Activated T-cell treated with anti-CD3 and anti-CD28 coated beads for 1 hour (primary cell): ENCODE data around the gene IGSF3.

ENCODE experiments used
- DNase-seq: peaks from one replicate; pipeline ENCODE4 v3.0.0-alpha.2; 2020; ENCODE audit warnings: low read depth

The IGSF3 gene

GRCh38 chr1:116686175-116686574 lies 18.6 kb upstream of the IGSF3 start:
- no peak for DNase-seq

- no peak for DNase-seq
Measured at GRCh38 chr1:116684575-116684974, 17.0 kb upstream of the IGSF3 start.

- DNase-seq = no peak
Measured at GRCh38 chr1:116682641-116683221, 15.2 kb upstream of the IGSF3 start.

- DNase-seq = no peak
Measured at GRCh38 chr1:116681343-116681899, 13.9 kb upstream of the IGSF3 start.

- DNase-seq = no peak
Measured at GRCh38 chr1:116680752-116681151, 13.2 kb upstream of the IGSF3 start.

GRCh38 chr1:116679828-116680628 lies 12.5 kb upstream of the IGSF3 start:
- DNase-seq = no peak

GRCh38 chr1:116679091-116679827 lies 11.7 kb upstream of the IGSF3 start:
- DNase-seq = no peak

- DNase-seq = no peak
Measured at GRCh38 chr1:116678732-116679090, 11.2 kb upstream of the IGSF3 start.

- no peak for DNase-seq
Measured at GRCh38 chr1:116677474-116678062, 10.0 kb upstream of the IGSF3 start.

- DNase-seq = no peak
Measured at GRCh38 chr1:116676291-116676690, 8.8 kb upstream of the IGSF3 start.

- no peak for DNase-seq
Measured at GRCh38 chr1:116674751-116675150, 7.2 kb upstream of the IGSF3 start.

GRCh38 chr1:116674011-116674531 lies 6.5 kb upstream of the IGSF3 start:
- DNase-seq = no peak

- DNase-seq = no peak
Measured at GRCh38 chr1:116671912-116672311, 4.4 kb upstream of the IGSF3 start.

GRCh38 chr1:116671072-116671760 lies 3.7 kb upstream of the IGSF3 start:
- no peak for DNase-seq

- DNase-seq = no peak
Measured at GRCh38 chr1:116668277-116668676, 744 bp upstream of the IGSF3 start.

GRCh38 chr1:116667078-116667574 lies 407 bp downstream of the IGSF3 start:
- DNase-seq = no peak

- no peak for DNase-seq
Measured at GRCh38 chr1:116666187-116667077, 1.1 kb downstream of the IGSF3 start.

GRCh38 chr1:116664978-116665371 lies 2.6 kb downstream of the IGSF3 start:
- DNase-seq = no peak

GRCh38 chr1:116664366-116664977 lies 3.1 kb downstream of the IGSF3 start:
- no peak for DNase-seq

- no peak for DNase-seq
Measured at GRCh38 chr1:116663821-116664220, 3.7 kb downstream of the IGSF3 start.
